Measurements from ENCODE around the gene ZFP91.

Gene ZFP91

GRCh38 chr11:58636587-58636986 is 57.7 kb downstream of the ZFP91 start:
- DNase-seq = no peak

GRCh38 chr11:58637371-58637770 is 58.5 kb downstream of the ZFP91 start:
- no peak for DNase-seq

GRCh38 chr11:58639103-58639502 is 60.2 kb downstream of the ZFP91 start:
- DNase-seq = no peak

- no peak for DNase-seq
Observed at GRCh38 chr11:58639669-58640068, 60.8 kb downstream of the ZFP91 start.

GRCh38 chr11:58640386-58641023 is 61.6 kb downstream of the ZFP91 start:
- no peak for DNase-seq

- DNase-seq = no peak
Observed at GRCh38 chr11:58641341-58641740, 62.5 kb downstream of the ZFP91 start.

- DNase-seq = no peak
Observed at GRCh38 chr11:58641803-58642581, 63.1 kb downstream of the ZFP91 start.

GRCh38 chr11:58645854-58646253 is 67.0 kb downstream of the ZFP91 start:
- DNase-seq = no peak

GRCh38 chr11:58647141-58647699 is 68.4 kb downstream of the ZFP91 start:
- no peak for DNase-seq

GRCh38 chr11:58647866-58648265 is 69.0 kb downstream of the ZFP91 start:
- no peak for DNase-seq

- no peak for DNase-seq
Observed at GRCh38 chr11:58649623-58650022, 70.8 kb downstream of the ZFP91 start.

GRCh38 chr11:58650496-58650895 is 71.6 kb downstream of the ZFP91 start:
- DNase-seq = no peak

GRCh38 chr11:58652726-58653280 is 73.9 kb downstream of the ZFP91 start:
- DNase-seq = no peak

- DNase-seq = peak; percentile 53
Observed at GRCh38 chr11:58654079-58654907, 75.4 kb downstream of the ZFP91 start.

- DNase-seq = no peak
Observed at GRCh38 chr11:58654908-58655296, 76.0 kb downstream of the ZFP91 start.

- DNase-seq = no peak
Observed at GRCh38 chr11:58656348-58656747, 77.5 kb downstream of the ZFP91 start.

GRCh38 chr11:58658623-58659022 is 79.8 kb downstream of the ZFP91 start:
- no peak for DNase-seq

GRCh38 chr11:58659404-58659803 is 80.5 kb downstream of the ZFP91 start:
- no peak for DNase-seq

GRCh38 chr11:58659910-58660570 is 81.2 kb downstream of the ZFP91 start:
- DNase-seq = no peak

All from NK-92 treated with Interleukin-12 subunit alpha and Interleukin-12 subunit beta, amount 100 ng/mL, for 24 hours (cell line).